ENCODE data around the gene GNAI3.

Gene GNAI3

DNA sequence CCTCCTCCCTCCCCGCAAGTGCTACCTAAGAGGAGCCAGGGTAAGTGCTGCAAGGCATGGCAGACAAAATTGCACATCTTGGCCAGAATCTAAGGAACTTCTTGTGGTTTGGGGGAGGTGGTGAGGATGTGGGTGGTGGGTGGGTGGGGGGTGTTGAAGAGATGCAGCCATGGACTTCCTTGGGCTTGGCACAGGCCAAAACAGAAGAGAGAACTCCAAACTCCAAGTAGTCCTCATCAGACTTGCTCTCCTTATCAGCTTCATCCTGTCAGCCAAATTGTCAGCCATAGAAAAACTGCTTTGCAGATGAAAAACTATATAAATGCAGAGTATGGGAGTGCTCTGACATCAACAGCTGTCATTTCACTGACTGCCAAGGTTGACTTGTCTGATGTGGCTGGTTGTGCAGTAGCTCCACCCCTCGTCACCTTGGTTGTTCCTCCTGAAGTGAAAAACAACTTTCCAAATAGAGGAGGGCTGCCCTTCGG, 46.0 kb upstream of the GNAI3 start:
- TF ChIP-seq EP300 (IDR thresholded peaks at IDR 0.05; ENCODE audit: borderline replicate concordance) (no peak), CEBPB (IDR thresholded peaks at IDR 0.05) (no peak), NFIC (IDR thresholded peaks at IDR 0.05) (no peak), RAD21 (IDR thresholded peaks at IDR 0.05; ENCODE audit: low read depth) (no peak), YY1 (IDR thresholded peaks at IDR 0.05; ENCODE audit: low read depth) (no peak), EGR1 (IDR thresholded peaks at IDR 0.05) (no peak), FOXM1 (IDR thresholded peaks at IDR 0.05; ENCODE audit: borderline replicate concordance, low read depth) (no peak), TAF1 (IDR thresholded peaks at IDR 0.05; ENCODE audit: low read depth) (no peak), TCF12 (IDR thresholded peaks at IDR 0.05; ENCODE audit: low read depth) (no peak), CREB1 (IDR thresholded peaks at IDR 0.05; ENCODE audit: low read depth) (no peak), ZBTB7A (IDR thresholded peaks at IDR 0.05; ENCODE audit: low read depth) (no peak), TEAD4 (IDR thresholded peaks at IDR 0.05) (no peak)
- TF ChIP-seq, protein P1, sequence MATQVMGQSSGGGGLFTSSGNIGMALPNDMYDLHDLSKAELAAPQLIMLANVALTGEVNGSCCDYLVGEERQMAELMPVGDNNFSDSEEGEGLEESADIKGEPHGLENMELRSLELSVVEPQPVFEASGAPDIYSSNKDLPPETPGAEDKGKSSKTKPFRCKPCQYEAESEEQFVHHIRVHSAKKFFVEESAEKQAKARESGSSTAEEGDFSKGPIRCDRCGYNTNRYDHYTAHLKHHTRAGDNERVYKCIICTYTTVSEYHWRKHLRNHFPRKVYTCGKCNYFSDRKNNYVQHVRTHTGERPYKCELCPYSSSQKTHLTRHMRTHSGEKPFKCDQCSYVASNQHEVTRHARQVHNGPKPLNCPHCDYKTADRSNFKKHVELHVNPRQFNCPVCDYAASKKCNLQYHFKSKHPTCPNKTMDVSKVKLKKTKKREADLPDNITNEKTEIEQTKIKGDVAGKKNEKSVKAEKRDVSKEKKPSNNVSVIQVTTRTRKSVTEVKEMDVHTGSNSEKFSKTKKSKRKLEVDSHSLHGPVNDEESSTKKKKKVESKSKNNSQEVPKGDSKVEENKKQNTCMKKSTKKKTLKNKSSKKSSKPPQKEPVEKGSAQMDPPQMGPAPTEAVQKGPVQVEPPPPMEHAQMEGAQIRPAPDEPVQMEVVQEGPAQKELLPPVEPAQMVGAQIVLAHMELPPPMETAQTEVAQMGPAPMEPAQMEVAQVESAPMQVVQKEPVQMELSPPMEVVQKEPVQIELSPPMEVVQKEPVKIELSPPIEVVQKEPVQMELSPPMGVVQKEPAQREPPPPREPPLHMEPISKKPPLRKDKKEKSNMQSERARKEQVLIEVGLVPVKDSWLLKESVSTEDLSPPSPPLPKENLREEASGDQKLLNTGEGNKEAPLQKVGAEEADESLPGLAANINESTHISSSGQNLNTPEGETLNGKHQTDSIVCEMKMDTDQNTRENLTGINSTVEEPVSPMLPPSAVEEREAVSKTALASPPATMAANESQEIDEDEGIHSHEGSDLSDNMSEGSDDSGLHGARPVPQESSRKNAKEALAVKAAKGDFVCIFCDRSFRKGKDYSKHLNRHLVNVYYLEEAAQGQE (IDR thresholded peaks at IDR 0.05; ENCODE audit: low read depth) = no peak
- TF ChIP-seq, protein P2, sequence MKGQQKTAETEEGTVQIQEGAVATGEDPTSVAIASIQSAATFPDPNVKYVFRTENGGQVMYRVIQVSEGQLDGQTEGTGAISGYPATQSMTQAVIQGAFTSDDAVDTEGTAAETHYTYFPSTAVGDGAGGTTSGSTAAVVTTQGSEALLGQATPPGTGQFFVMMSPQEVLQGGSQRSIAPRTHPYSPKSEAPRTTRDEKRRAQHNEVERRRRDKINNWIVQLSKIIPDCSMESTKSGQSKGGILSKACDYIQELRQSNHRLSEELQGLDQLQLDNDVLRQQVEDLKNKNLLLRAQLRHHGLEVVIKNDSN (IDR thresholded peaks at IDR 0.05) = no peak
- TF ChIP-seq, protein P3, sequence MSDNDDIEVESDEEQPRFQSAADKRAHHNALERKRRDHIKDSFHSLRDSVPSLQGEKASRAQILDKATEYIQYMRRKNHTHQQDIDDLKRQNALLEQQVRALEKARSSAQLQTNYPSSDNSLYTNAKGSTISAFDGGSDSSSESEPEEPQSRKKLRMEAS (IDR thresholded peaks at IDR 0.05) = no peak

DNA sequence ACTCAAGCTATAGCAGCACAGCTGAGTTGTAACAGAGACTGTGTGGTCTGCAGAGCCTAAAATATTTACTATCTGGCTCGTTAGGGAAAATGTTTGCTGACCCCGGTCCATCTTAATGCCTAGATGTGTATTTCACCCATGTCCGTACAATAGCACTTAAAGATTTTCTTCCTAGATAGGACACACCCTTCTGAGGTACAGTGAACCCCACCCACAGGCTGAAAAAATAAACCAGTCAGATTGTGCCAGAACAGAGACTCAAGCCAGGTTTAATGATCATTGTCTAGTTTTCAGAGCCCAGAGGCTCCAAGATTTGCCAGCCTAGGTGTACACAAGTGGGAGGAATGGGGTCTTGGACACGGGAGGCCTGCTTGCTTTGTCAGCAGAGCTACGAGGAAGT, 44.5 kb upstream of the GNAI3 start:
- no peak for TF ChIP-seq EP300 (IDR thresholded peaks at IDR 0.05; ENCODE audit: borderline replicate concordance)
- no peak for TF ChIP-seq TEAD4 (IDR thresholded peaks at IDR 0.05)
- TF ChIP-seq TCF12 (IDR thresholded peaks at IDR 0.05; ENCODE audit: low read depth) = no peak
- TF ChIP-seq CREB1 (IDR thresholded peaks at IDR 0.05; ENCODE audit: low read depth) = no peak
- TF ChIP-seq, protein P2 (IDR thresholded peaks at IDR 0.05) = no peak

DNA sequence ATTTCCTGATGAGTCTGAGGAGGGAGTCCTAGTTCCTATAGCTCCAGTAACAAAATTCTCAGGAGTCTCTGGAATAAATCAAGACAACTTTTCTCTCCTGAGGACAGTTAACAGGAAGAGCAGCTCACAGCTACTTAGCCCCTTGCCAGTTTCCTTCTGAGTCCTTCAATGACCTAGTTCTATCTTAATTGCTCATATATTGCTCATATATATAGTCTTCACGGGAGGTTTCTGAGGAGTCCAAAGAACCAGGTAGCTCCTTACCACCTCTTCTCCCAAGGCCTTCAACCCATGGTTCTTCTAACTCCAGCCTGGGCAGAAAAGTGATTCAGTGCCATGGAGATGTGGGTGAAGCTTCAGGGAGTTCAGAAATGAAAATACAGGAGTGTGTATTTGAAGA, 43.4 kb upstream of the GNAI3 start:
- TF ChIP-seq ZBTB7A (IDR thresholded peaks at IDR 0.05; ENCODE audit: low read depth) (no peak), RAD21 (IDR thresholded peaks at IDR 0.05; ENCODE audit: low read depth) (no peak), FOXM1 (IDR thresholded peaks at IDR 0.05; ENCODE audit: borderline replicate concordance, low read depth) (no peak), TAF1 (IDR thresholded peaks at IDR 0.05; ENCODE audit: low read depth) (no peak), NFIC (IDR thresholded peaks at IDR 0.05) (no peak), YY1 (IDR thresholded peaks at IDR 0.05; ENCODE audit: low read depth) (no peak), EP300 (IDR thresholded peaks at IDR 0.05; ENCODE audit: borderline replicate concordance) (no peak), TEAD4 (IDR thresholded peaks at IDR 0.05) (no peak), EGR1 (IDR thresholded peaks at IDR 0.05) (no peak), CEBPB (IDR thresholded peaks at IDR 0.05) (no peak), TCF12 (IDR thresholded peaks at IDR 0.05; ENCODE audit: low read depth) (no peak), CREB1 (IDR thresholded peaks at IDR 0.05; ENCODE audit: low read depth) (no peak)
- TF ChIP-seq, protein P3 (IDR thresholded peaks at IDR 0.05) = no peak
- TF ChIP-seq, protein P1 (IDR thresholded peaks at IDR 0.05; ENCODE audit: low read depth) = no peak
- TF ChIP-seq, protein P2 (IDR thresholded peaks at IDR 0.05) = no peak

DNA sequence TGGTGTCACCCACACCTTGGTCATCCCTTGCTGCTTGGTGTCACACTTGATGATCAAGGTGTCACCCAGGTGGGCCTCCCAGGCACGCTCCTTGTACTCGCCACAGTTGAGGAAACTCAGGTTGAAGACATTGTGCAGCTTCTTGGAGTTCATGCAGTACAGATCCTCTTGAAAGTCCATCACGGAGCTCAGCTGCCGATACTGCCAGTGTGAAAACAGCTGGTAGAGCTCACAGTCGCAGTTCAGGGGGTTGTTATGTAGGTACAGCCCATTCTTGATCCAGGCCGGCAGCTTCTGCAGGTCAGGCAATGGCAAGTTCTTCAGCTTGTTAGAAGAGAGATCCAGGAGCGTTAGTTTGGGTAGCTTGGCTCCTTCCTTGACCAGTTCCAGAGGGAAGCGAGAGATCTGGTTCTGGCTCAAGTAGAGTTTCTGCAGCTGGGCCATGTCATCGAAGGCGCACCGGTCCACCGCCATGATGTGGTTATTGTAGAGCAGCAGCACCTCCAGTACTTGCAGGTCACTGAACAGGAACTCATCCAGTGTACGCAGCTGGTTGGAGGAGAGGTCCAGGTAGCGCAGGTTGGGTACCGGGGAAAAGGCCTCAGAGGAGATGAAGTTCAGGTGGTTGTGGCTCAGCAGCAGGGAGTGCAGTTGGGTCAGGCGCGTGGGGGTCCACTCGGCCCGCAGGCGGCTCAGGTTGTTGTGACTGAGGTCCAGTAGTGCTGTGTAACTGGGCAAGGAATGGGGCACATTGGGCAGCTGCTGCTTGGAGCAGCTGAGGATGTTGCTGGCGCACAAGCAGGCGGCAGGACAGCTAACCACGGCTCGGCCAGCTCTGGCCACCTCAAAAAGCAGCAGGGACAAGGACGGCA, 40.2 kb upstream of the GNAI3 start:
- TF ChIP-seq CREB1 (IDR thresholded peaks at IDR 0.05; ENCODE audit: low read depth) (no peak), EGR1 (IDR thresholded peaks at IDR 0.05) (no peak), ZBTB7A (IDR thresholded peaks at IDR 0.05; ENCODE audit: low read depth) (no peak), TEAD4 (IDR thresholded peaks at IDR 0.05) (no peak), EP300 (IDR thresholded peaks at IDR 0.05; ENCODE audit: borderline replicate concordance) (no peak), TCF12 (IDR thresholded peaks at IDR 0.05; ENCODE audit: low read depth) (no peak)
- TF ChIP-seq, protein P1 (IDR thresholded peaks at IDR 0.05; ENCODE audit: low read depth) = no peak

All from Ishikawa (cell line).